AG09309 (cell line): ENCODE measurements around the gene RPL12.

Source experiments
- DNase-seq: peaks from one replicate; pipeline ENCODE4 v3.0.0-alpha.2; 2010; ENCODE audit warnings: low read depth
- H3K4me3 ChIP-seq: 2 replicates; pipeline ENCODE4 v1.5.1; 2011; ENCODE audit warnings: mild to moderate bottlenecking, low read depth, low read length, moderate library complexity; ENCODE audit not compliant: control insufficient read depth
- TF ChIP-seq, protein P1 (sequence below): IDR thresholded peaks from 2 replicates; pipeline ENCODE4 v1.5.1; 2011; ENCODE audit warnings: mild to moderate bottlenecking, low read depth, low read length, inconsistent platforms; ENCODE audit not compliant: insufficient read depth, control insufficient read depth; ENCODE audit errors: missing control alignments

The RPL12 gene

DNA sequence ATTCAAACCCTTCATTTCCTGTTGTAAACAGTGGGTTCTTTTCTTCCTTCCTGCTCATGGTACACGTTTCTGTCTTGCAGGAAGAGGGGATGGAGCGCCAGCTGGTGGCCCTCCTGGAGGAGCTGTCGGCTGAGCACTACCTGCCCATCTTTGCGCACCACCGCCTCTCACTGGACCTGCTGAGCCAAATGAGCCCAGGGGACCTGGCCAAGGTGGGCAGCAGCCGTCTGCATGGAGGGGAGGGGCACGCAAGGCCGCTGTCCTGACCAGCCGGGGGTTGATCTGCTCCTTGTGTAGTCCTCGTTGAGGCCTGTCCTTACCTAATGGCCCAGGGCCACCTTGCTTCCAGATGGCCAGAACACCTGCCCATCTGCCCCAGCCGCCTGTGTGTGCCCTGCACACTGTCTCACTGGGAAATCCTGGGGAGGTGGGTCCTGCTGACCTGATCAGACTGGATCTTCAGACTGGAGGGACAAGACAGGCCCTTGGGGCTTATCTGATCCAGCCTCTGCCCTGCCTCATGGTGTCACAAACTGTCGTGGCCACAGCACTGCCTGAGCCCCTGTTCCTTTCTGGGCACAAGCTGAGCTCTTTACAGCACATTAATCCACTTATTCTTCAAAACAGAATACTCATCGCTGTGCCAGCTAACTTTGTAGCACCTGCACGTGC lies 44.8 kb upstream of the RPL12 start:
- TF ChIP-seq, protein P1, sequence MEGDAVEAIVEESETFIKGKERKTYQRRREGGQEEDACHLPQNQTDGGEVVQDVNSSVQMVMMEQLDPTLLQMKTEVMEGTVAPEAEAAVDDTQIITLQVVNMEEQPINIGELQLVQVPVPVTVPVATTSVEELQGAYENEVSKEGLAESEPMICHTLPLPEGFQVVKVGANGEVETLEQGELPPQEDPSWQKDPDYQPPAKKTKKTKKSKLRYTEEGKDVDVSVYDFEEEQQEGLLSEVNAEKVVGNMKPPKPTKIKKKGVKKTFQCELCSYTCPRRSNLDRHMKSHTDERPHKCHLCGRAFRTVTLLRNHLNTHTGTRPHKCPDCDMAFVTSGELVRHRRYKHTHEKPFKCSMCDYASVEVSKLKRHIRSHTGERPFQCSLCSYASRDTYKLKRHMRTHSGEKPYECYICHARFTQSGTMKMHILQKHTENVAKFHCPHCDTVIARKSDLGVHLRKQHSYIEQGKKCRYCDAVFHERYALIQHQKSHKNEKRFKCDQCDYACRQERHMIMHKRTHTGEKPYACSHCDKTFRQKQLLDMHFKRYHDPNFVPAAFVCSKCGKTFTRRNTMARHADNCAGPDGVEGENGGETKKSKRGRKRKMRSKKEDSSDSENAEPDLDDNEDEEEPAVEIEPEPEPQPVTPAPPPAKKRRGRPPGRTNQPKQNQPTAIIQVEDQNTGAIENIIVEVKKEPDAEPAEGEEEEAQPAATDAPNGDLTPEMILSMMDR = no peak
- DNase-seq = no peak
- H3K4me3 ChIP-seq = no peak overlapping the region

DNA sequence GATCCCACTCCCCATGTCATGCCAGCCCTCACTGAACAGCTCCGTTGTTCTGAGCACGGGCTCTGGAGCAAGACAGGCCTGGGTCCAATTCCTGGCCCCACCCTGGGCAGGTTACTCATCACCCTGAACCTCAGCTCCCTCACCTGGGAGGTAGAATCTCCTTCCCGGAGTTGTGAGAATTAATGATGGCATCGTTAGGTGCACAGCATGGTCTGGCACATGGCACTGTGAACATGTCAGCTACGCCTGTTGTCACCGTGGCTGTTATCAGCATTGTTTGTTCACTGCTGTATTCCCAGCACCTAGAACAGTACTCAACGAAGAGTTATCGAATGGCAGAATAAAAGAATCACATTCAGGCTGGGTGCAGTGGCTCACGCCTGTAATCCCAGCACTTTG lies 43.1 kb upstream of the RPL12 start:
- H3K4me3 ChIP-seq = no peak overlapping the region
- DNase-seq = no peak
- TF ChIP-seq, protein P1 = no peak

DNA sequence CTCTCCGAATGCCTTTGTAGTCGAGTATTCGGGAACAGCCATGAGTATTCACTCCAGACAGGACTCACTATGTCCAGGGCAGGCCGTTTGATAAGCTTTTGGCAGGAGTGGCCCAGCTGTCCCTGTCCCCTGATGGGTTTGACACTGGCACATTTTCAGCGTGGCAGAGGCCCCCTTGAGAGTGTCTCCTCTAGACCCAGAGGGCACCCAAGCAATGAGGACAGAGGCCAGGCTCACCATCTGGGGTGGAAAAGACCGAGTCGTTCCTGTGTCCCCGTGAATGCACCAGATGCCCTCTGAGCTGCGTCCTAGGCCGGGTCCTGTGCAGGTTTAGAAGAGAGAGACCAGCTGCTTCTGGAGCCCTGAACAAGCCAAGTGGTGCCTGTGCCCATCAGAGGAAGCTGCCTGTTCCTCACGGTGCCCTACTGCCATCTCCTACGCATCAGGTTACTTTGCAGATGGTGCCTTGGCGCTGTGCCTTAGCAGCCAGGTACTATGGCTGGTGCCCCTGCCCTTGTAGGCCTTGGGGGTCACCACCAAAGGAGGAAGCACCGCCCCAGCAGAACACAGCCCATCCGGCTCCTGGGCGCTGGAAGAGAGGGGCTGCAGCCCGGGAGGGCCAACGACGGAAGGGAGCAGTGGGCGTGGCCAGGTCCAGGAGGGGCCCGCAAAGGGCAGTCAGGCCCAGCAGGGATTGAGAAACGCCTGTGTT lies 42.5 kb upstream of the RPL12 start:
- no peak overlapping the region for H3K4me3 ChIP-seq
- TF ChIP-seq, protein P1 = no peak
- no peak for DNase-seq

GRCh38 chr9:127492616-127493015 lies 41.4 kb upstream of the RPL12 start:
- no peak for DNase-seq
- TF ChIP-seq, protein P1 = no peak
- no peak overlapping the region for H3K4me3 ChIP-seq

- TF ChIP-seq, protein P1 = no peak
- no peak overlapping the region for H3K4me3 ChIP-seq
- DNase-seq = no peak
These were observed 40.3 kb upstream of the RPL12 start for GRCh38 chr9:127491516-127491915.

GRCh38 chr9:127490535-127491230 lies 39.5 kb upstream of the RPL12 start:
- no peak overlapping the region for H3K4me3 ChIP-seq

More at GRCh38 chr9:127490535-127491230, 39.5 kb upstream of the RPL12 start:
- no peak for DNase-seq
- TF ChIP-seq, protein P1 = no peak
